Camera-type eye (tissue), 1 donor: ENCODE measurements around the gene PTGDR. TPM values are rescaled to one million over a fixed set of nuclear protein-coding genes. Genes with fewer than 3 reads are reported as not detected.

Experiments used
- total RNA-seq: library from RNA; depleted of rRNA; stranded (reverse); fragments of >200 nt; gene quantifications from one replicate; pipeline ENCODE4 v1.2.3, GENCODE V29; 2014

PTGDR gene, protein sequence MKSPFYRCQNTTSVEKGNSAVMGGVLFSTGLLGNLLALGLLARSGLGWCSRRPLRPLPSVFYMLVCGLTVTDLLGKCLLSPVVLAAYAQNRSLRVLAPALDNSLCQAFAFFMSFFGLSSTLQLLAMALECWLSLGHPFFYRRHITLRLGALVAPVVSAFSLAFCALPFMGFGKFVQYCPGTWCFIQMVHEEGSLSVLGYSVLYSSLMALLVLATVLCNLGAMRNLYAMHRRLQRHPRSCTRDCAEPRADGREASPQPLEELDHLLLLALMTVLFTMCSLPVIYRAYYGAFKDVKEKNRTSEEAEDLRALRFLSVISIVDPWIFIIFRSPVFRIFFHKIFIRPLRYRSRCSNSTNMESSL
- total RNA-seq: 1.6 TPM

DNA sequence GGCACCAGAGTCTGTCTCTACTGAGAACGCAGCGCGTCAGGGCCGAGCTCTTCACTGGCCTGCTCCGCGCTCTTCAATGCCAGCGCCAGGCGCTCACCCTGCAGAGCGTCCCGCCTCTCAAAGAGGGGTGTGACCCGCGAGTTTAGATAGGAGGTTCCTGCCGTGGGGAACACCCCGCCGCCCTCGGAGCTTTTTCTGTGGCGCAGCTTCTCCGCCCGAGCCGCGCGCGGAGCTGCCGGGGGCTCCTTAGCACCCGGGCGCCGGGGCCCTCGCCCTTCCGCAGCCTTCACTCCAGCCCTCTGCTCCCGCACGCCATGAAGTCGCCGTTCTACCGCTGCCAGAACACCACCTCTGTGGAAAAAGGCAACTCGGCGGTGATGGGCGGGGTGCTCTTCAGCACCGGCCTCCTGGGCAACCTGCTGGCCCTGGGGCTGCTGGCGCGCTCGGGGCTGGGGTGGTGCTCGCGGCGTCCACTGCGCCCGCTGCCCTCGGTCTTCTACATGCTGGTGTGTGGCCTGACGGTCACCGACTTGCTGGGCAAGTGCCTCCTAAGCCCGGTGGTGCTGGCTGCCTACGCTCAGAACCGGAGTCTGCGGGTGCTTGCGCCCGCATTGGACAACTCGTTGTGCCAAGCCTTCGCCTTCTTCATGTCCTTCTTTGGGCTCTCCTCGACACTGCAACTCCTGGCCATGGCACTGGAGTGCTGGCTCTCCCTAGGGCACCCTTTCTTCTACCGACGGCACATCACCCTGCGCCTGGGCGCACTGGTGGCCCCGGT is at the start of gene PTGDR:
PTGDR (plus strand) TSS at position 198 of the 778 bp plus-strand sequence; CDS start at position 315, 117 bp downstream.

DNA sequence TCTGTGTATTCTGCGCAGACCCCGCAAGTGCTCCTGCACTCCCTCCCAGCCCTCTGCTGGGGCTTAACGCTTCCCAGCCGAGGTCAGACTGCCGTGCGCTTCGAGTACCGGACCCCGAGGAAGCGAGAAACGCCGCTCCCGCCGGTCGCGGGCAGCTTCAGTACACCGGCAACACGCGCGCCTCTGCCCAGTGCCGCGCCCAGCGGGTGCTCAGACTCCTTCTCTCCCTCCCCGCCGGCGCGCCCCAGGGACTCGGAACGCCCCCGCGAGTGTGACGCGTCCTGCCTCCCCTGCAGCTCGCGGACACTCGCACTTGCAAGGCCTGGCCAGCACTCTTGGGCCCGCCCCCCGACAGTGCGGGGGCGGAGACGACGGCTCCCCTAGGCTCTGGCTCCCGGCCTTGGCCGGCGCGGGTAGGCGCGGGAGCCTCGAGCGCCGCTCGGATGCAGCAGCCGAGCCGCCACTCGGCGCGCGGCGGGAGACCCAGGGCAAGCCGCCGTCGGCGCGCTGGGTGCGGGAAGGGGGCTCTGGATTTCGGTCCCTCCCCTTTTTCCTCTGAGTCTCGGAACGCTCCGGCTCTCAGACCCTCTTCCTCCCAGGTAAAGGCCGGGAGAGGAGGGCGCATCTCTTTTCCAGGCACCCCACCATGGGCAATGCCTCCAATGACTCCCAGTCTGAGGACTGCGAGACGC is 46.6 kb downstream of the PTGDR start, which contains the start of gene PTGER2:
PTGER2 (plus strand) TSS at position 410 of the 692 bp plus-strand sequence; CDS start at position 647, 237 bp downstream.

Other genes with a start within 250 kb of the PTGDR start
- 111 TPM for gene NID2, start 198.6 kb upstream of the PTGDR start, total RNA-seq
- 7.5 TPM for gene PTGER2, start 46.6 kb downstream of the PTGDR start, total RNA-seq